ENCODE data around the gene LEKR1. TPM values are rescaled to one million over a fixed set of nuclear protein-coding genes. Genes with fewer than 3 reads are reported as not detected.

The LEKR1 gene
- total and polyA plus RNA-seq, 9 of the 15 experiments (the other 6 are each of a cell fraction or from before 2014, with no cell fraction given) = 0.76 to 1.8 (median 1.2) TPM

DNA sequence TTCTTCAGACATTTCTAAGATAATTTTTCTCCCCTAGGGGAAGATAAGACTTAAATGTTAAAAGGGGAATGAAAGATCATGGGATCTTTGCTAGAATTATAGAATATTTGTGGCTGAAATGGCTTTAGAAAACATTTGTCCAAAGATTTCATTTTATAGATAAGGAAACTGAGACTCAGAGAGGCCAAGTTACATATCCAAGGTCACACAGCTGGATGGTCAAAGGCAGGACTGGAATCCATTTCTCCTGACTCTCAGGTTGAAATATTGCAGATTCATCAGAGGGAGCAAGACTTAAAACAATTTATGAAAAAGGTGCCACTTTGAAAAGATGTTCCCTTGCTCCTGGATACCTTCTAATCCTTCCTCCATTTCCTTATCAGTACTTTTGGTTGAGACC lies 19.5 kb upstream of the LEKR1 start (continued):
- TF ChIP-seq, protein P1, sequence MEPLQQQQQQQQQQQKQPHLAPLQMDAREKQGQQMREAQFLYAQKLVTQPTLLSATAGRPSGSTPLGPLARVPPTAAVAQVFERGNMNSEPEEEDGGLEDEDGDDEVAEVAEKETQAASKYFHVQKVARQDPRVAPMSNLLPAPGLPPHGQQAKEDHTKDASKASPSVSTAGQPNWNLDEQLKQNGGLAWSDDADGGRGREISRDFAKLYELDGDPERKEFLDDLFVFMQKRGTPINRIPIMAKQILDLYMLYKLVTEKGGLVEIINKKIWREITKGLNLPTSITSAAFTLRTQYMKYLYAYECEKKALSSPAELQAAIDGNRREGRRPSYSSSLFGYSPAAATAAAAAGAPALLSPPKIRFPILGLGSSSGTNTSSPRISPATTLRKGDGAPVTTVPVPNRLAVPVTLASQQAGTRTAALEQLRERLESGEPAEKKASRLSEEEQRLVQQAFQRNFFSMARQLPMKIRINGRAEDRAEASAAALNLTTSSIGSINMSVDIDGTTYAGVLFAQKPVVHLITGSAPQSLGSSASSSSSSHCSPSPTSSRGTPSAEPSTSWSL (CRISPR knock-in tag; IDR thresholded peaks at IDR 0.05; ENCODE audit: borderline replicate concordance) = no peak

DNA sequence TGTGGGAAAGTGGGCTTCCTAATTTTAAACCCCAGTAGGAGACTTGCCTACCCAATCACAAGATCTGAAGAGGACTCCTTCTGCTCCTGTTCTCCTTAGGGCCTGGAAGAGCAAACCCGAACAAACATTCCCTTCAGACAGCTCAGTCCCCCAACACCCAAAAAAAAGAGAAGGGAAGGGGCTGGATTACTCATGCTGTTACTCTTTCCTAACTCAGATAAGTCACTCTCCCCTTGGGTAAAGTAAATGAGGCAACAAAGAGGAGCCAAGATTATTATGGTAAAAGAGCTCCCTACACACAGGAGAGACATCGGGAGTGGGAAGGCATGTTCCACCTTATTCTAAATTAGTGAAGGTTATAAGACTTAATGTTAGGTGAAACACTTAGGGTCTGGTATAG lies 18.1 kb upstream of the LEKR1 start:
- no peak overlapping the region; the same call in 1 of the 2 replicates for H3K4me2 ChIP-seq (ENCODE audit: insufficient read depth, low read length)
- H3K9ac ChIP-seq (ENCODE audit: insufficient read depth in 1 of 2, low read depth in 2 of 2, low read length in 2 of 2) = no peak overlapping the region
- BruUV-seq (replicated peaks) = no TSS peak
- FAIRE-seq = no peak
- no peak overlapping the region for H3K27ac ChIP-seq (ENCODE audit: extremely low read depth, low read depth, low read length)
- TF ChIP-seq FOSL1 (tag; conservative IDR thresholded peaks at IDR 0.05) (0 out of 2 replicates have a peak, but pooled peaks have one; percentile 24), PHTF2 (CRISPR knock-in tag; IDR thresholded peaks at IDR 0.05) (no peak)
- DNase-seq (ENCODE audit: extremely low read depth in 1 of 4, low spot score in 3 of 4) = no peak
- 55% methylated on average over 2 of the region's 2 CpGs for WGBS (ENCODE audit: insufficient coverage, low coverage, missing lambda C conversion rate)
- no peaks in the 10 kb centered on the region for H3K27me3 ChIP-seq (ENCODE audit: control insufficient read depth in 2 of 2, insufficient read depth in 2 of 2, low read length in 2 of 2)
- no peaks in the 10 kb centered on the region for H3K9me3 ChIP-seq (replicated peaks; ENCODE audit: control insufficient read depth, insufficient read depth, low read depth, low read length)
- intact Hi-C loops (cut with micrococcal nuclease) (no loop called here), in situ Hi-C loops (cut with MboI) (no loop called here)
- ChIA-PET POLR2A (interaction anchor here (0.7 to 1.3 kb wide), 2 partner anchors 22 to 307 kb away, joined by 3 to 4 read pairs; no protein-coding TSS in a partner anchor), CTCF (ENCODE audit: low intra/inter-chr PET ratio) (no interaction called here)
- no peak overlapping the region for H3K4me3 ChIP-seq
- no peaks in the 10 kb centered on the region for H3K9me1 ChIP-seq (ENCODE audit: control insufficient read depth, insufficient read depth, low read length)
- peaks cover 0 to 22% of the 10 kb centered on the region in 2 experiments; a peak in 3 of 5 replicates for H3K4me1 ChIP-seq (replicated peaks in 1 of 2; ENCODE audit: control insufficient read depth in 2 of 2, insufficient read depth in 2 of 2, low read length in 2 of 2)
- H2AFZ ChIP-seq (ENCODE audit: low read depth, low read length) = peak overlapping the region; percentile 75
- ATAC-seq = no peak
- H4K20me1 ChIP-seq (replicated peaks; ENCODE audit: control insufficient read depth, insufficient read depth, low read length) = no peaks in the 10 kb centered on the region
- H3K36me3 ChIP-seq (ENCODE audit: control insufficient read depth, insufficient read depth, low read length) = no peaks in the 10 kb centered on the region
- H3K79me2 ChIP-seq (ENCODE audit: control insufficient read depth, insufficient read depth, low read length) = no peaks in the 10 kb centered on the region

All from K562 (cell line).